BLaER1 (cell line): ENCODE results near the gene NPFF.

Source experiments
- H3K27ac ChIP-seq: shearing (Covaris generic); formaldehyde crosslinking; 2 replicates; pipeline ENCODE4 v1.8.1; 2022
- H3K27me3 ChIP-seq: shearing (Covaris generic); formaldehyde crosslinking; 2 replicates; pipeline ENCODE4 v1.8.1; 2022
- H3K36me3 ChIP-seq: shearing (Covaris generic); formaldehyde crosslinking; 2 replicates; pipeline ENCODE4 v1.8.1; 2022
- H3K4me1 ChIP-seq: shearing (Covaris generic); formaldehyde crosslinking; 2 replicates; pipeline ENCODE4 v1.8.1; 2022
- H3K4me2 ChIP-seq: shearing (Covaris generic); formaldehyde crosslinking; 2 replicates; pipeline ENCODE4 v1.8.1; 2022
- H3K4me3 ChIP-seq: shearing (Covaris generic); formaldehyde crosslinking; 2 replicates; pipeline ENCODE4 v1.8.1; 2022
- H3K9ac ChIP-seq: shearing (Covaris generic); formaldehyde crosslinking; 2 replicates; pipeline ENCODE4 v1.8.1; 2022
- H3K9me3 ChIP-seq: shearing (Covaris generic); formaldehyde crosslinking; 2 replicates; pipeline ENCODE4 v1.8.1; 2022
- H4K20me1 ChIP-seq: shearing (Covaris generic); formaldehyde crosslinking; 2 replicates; pipeline ENCODE4 v1.8.1; 2022
- Cebpa-rat ChIP-seq: shearing (Covaris generic); IDR thresholded peaks from 2 replicates; pipeline ENCODE4 v1.8.1; 2022

The NPFF gene

GRCh38 chr12:53514628-53515290, 7.5 kb upstream of the NPFF start:
- TF ChIP-seq Cebpa-rat = no peak
- H3K36me3 ChIP-seq = peaks cover 100% of the 10 kb centered on the region
- H3K27me3 ChIP-seq = no peaks in the 10 kb centered on the region
- no peak overlapping the region for H3K9ac ChIP-seq
- no peaks in the 10 kb centered on the region for H4K20me1 ChIP-seq
- H3K27ac ChIP-seq = no peak overlapping the region
- H3K9me3 ChIP-seq = no peaks in the 10 kb centered on the region
- H3K4me1 ChIP-seq = peaks cover 5% of the 10 kb centered on the region
- H3K4me3 ChIP-seq = no peak overlapping the region
- H3K4me2 ChIP-seq = no peak overlapping the region

GRCh38 chr12:53513712-53514410, 6.6 kb upstream of the NPFF start:
- H3K27ac ChIP-seq = no peak overlapping the region
- no peak overlapping the region for H3K4me3 ChIP-seq
- H3K9me3 ChIP-seq = no peaks in the 10 kb centered on the region
- no peak overlapping the region for H3K4me2 ChIP-seq
- no peak overlapping the region for H3K9ac ChIP-seq
- no peaks in the 10 kb centered on the region for H4K20me1 ChIP-seq
- H3K27me3 ChIP-seq = no peaks in the 10 kb centered on the region
- H3K4me1 ChIP-seq = peaks cover 3% of the 10 kb centered on the region
- H3K36me3 ChIP-seq = peaks cover 94% of the 10 kb centered on the region
- TF ChIP-seq Cebpa-rat = no peak

GRCh38 chr12:53510181-53510812, 3.0 kb upstream of the NPFF start:
- no peak overlapping the region for H3K4me2 ChIP-seq
- no peaks in the 10 kb centered on the region for H4K20me1 ChIP-seq
- no peak for TF ChIP-seq Cebpa-rat
- no peak overlapping the region for H3K9ac ChIP-seq
- peaks cover 11% of the 10 kb centered on the region for H3K4me1 ChIP-seq
- H3K27me3 ChIP-seq = no peaks in the 10 kb centered on the region
- H3K27ac ChIP-seq = no peak overlapping the region
- no peak overlapping the region for H3K4me3 ChIP-seq
- H3K9me3 ChIP-seq = no peaks in the 10 kb centered on the region
- H3K36me3 ChIP-seq = peaks cover 84% of the 10 kb centered on the region

GRCh38 chr12:53508534-53509170, 1.4 kb upstream of the NPFF start:
- no peak for TF ChIP-seq Cebpa-rat
- Histone ChIP-seq H3K4me1 (peaks cover 11% of the 10 kb centered on the region), H3K4me3 (no peak overlapping the region), H3K36me3 (peaks cover 84% of the 10 kb centered on the region), H3K27ac (peak overlapping the region; percentile 55; the same call in 1 of the 2 replicates), H4K20me1 (no peaks in the 10 kb centered on the region), H3K4me2 (peak overlapping the region; percentile 58), H3K9me3 (no peaks in the 10 kb centered on the region), H3K9ac (peak overlapping the region; percentile 53; the same call in 1 of the 2 replicates), H3K27me3 (no peaks in the 10 kb centered on the region)

- Histone ChIP-seq H3K4me3 (no peak overlapping the region), H3K27me3 (no peaks in the 10 kb centered on the region), H3K4me2 (no peak overlapping the region), H4K20me1 (no peaks in the 10 kb centered on the region), H3K27ac (no peak overlapping the region), H3K9ac (0 out of 2 replicates have a peak overlapping the region, but pooled peaks have one; percentile 15), H3K36me3 (peaks cover 83% of the 10 kb centered on the region), H3K4me1 (peaks cover 17% of the 10 kb centered on the region), H3K9me3 (no peaks in the 10 kb centered on the region)
- no peak for TF ChIP-seq Cebpa-rat
Measured at GRCh38 chr12:53507603-53507885, 260 bp upstream of the NPFF start.

- H3K27ac ChIP-seq = no peak overlapping the region
- TF ChIP-seq Cebpa-rat = no peak
Measured at GRCh38 chr12:53506450-53506785, 866 bp downstream of the NPFF start.

GRCh38 chr12:53505555-53506449, 1.5 kb downstream of the NPFF start:
- Histone ChIP-seq H3K27me3 (no peaks in the 10 kb centered on the region), H3K9ac (no peak overlapping the region), H3K4me3 (no peak overlapping the region), H3K4me2 (no peak overlapping the region), H3K4me1 (peaks cover 28% of the 10 kb centered on the region), H3K9me3 (no peaks in the 10 kb centered on the region), H4K20me1 (no peaks in the 10 kb centered on the region), H3K27ac (no peak overlapping the region), H3K36me3 (peaks cover 66% of the 10 kb centered on the region)
- TF ChIP-seq Cebpa-rat = no peak

More at GRCh38 chr12:53506450-53506785, 866 bp downstream of the NPFF start:
- Histone ChIP-seq H3K36me3 (peaks cover 72% of the 10 kb centered on the region), H3K9me3 (no peaks in the 10 kb centered on the region), H3K4me3 (no peak overlapping the region), H4K20me1 (no peaks in the 10 kb centered on the region), H3K9ac (no peak overlapping the region), H3K4me2 (no peak overlapping the region), H3K27me3 (no peaks in the 10 kb centered on the region), H3K4me1 (peaks cover 28% of the 10 kb centered on the region)

- Histone ChIP-seq H3K4me2 (no peak overlapping the region), H3K4me3 (no peak overlapping the region), H3K27ac (no peak overlapping the region), H3K27me3 (no peaks in the 10 kb centered on the region), H3K9ac (0 out of 2 replicates have a peak overlapping the region, but pooled peaks have one; percentile 15), H4K20me1 (no peaks in the 10 kb centered on the region), H3K9me3 (no peaks in the 10 kb centered on the region), H3K4me1 (peaks cover 32% of the 10 kb centered on the region), H3K36me3 (peaks cover 59% of the 10 kb centered on the region)
- TF ChIP-seq Cebpa-rat = no peak
Measured at GRCh38 chr12:53505086-53505485, 2.2 kb downstream of the NPFF start.
